ENCODE measurements around the gene ARFGEF2. TPM values are rescaled to one million over a fixed set of nuclear protein-coding genes. Genes with fewer than 3 reads are reported as not detected.

The ARFGEF2 gene
- total and polyA plus RNA-seq, 4 donors: 10.3 to 51.3 (median 16.6) TPM

DNA sequence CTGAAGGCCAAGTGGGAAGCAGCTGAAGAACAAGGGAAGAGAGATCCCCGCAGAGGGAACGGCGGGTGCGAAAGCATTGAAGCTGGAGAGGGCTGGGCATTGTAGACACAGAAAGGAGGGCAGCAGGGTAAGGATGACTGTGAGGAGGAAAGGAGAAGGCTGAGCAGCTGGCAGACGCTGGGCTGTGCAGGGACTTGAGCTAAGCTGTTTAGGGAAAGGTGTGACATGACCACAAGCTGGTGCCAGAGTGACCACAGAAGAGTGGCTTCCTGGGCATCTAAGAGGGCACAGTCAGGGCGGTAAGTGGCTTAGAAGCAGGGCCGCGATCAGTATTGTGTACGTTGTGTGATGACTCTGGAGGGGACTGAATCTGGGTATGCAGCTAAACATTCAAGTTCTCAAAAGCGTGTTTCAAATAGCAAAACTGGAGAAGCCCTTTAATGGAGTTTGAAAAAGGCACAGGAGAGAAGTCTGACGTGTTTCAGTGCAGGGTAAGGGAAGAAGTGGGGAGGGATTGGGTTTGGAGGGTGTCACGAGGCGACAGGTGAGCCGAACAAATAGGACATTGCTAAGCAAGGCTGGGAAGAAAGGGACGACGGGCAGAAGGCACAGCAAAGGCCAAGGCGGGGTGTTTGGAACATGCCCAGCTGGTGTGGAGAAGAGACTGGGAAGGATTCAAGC lies 46.1 kb upstream of the ARFGEF2 start:
- H3K4me1 ChIP-seq (ENCODE audit: control insufficient read depth in 4 of 4, insufficient read depth in 4 of 4, low read length in 3 of 4): no peaks in the 10 kb centered on the region
- DNase-seq (ENCODE audit: low spot score): no peak
- H3K9me3 ChIP-seq (ENCODE audit: control insufficient read depth in 4 of 4, low read length in 3 of 4): no peaks in the 10 kb centered on the region
- no peaks in the 10 kb centered on the region for H3K27me3 ChIP-seq (ENCODE audit: control insufficient read depth in 4 of 4, insufficient read depth in 4 of 4, low read length in 3 of 4)
- no peak overlapping the region for H3K27ac ChIP-seq (ENCODE audit: low read depth in 1 of 2, low read length in 2 of 2)
- TF ChIP-seq JUND (IDR thresholded peaks at IDR 0.05): no peak
- no peak for TF ChIP-seq RAD21 (IDR thresholded peaks at IDR 0.05)
- TF ChIP-seq SP1 (IDR thresholded peaks at IDR 0.05): no peak
- TF ChIP-seq YY1 (IDR thresholded peaks at IDR 0.05): no peak
- TF ChIP-seq GABPA (IDR thresholded peaks at IDR 0.05 in 1 of 2, conservative IDR thresholded peaks at IDR 0.05 in 1 of 2): no peak
- TF ChIP-seq, protein P1, sequence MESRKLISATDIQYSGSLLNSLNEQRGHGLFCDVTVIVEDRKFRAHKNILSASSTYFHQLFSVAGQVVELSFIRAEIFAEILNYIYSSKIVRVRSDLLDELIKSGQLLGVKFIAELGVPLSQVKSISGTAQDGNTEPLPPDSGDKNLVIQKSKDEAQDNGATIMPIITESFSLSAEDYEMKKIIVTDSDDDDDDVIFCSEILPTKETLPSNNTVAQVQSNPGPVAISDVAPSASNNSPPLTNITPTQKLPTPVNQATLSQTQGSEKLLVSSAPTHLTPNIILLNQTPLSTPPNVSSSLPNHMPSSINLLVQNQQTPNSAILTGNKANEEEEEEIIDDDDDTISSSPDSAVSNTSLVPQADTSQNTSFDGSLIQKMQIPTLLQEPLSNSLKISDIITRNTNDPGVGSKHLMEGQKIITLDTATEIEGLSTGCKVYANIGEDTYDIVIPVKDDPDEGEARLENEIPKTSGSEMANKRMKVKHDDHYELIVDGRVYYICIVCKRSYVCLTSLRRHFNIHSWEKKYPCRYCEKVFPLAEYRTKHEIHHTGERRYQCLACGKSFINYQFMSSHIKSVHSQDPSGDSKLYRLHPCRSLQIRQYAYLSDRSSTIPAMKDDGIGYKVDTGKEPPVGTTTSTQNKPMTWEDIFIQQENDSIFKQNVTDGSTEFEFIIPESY (IDR thresholded peaks at IDR 0.05): no peak
- TF ChIP-seq EGR1 (IDR thresholded peaks at IDR 0.05; ENCODE audit: low read depth in 2 of 2): no peak
- TF ChIP-seq CTCF (IDR thresholded peaks at IDR 0.05; ENCODE audit: low read depth, low read length, missing input control): no peak
- TF ChIP-seq HNF4G (IDR thresholded peaks at IDR 0.05): no peak
- no peak for TF ChIP-seq REST (IDR thresholded peaks at IDR 0.05)
- TF ChIP-seq FOXA2 (IDR thresholded peaks at IDR 0.05): no peak
- TF ChIP-seq RXRA (IDR thresholded peaks at IDR 0.05): no peak
- TF ChIP-seq FOXA1 (IDR thresholded peaks at IDR 0.05): no peak
- no peak for TF ChIP-seq TAF1 (conservative IDR thresholded peaks at IDR 0.05)
- no peak for TF ChIP-seq HNF4A (conservative IDR thresholded peaks at IDR 0.05)
- no peak for TF ChIP-seq ATF3 (IDR thresholded peaks at IDR 0.05)
- TF ChIP-seq MAX (IDR thresholded peaks at IDR 0.05): no peak
- H3K36me3 ChIP-seq (ENCODE audit: control insufficient read depth in 4 of 4, insufficient read depth in 3 of 4, low read depth in 1 of 4, low read length in 3 of 4): no peaks in the 10 kb centered on the region
- H3K4me3 ChIP-seq (ENCODE audit: low read depth in 1 of 3, low read length in 3 of 3): no peak overlapping the region
- H3K9ac ChIP-seq (ENCODE audit: low read depth in 1 of 2, low read length in 2 of 2): no peak overlapping the region
- 89% methylated on average over 17 of the region's 17 CpGs for WGBS
